ENCODE measurements around the gene UHRF2.
"Not testable (repeated sequence)": the region's sequence is repeated elsewhere in the genome, so short reads cannot be mapped to it uniquely, and the experiment has no call there.

The UHRF2 gene

GRCh38 chr9:6381477-6382012, 31.5 kb upstream of the UHRF2 start:
- H2BK120ac ChIP-seq (ENCODE audit: insufficient read depth, low read length, poor library complexity); H3K4me1 ChIP-seq (ENCODE audit: control insufficient read depth in 1 of 2, insufficient read depth in 2 of 2, low read length in 2 of 2); H4K91ac ChIP-seq (ENCODE audit: low read depth, low read length); H3K4ac ChIP-seq (ENCODE audit: low read depth, low read length); H3K79me1 ChIP-seq (ENCODE audit: low read length); H2AFZ ChIP-seq (ENCODE audit: insufficient read depth, low read length, poor library complexity); H2AK5ac ChIP-seq (ENCODE audit: low read length); H3K18ac ChIP-seq (ENCODE audit: low read length); H3K27ac ChIP-seq (ENCODE audit: low read depth, low read length); H3K36me3 ChIP-seq (ENCODE audit: control insufficient read depth in 1 of 2, insufficient read depth in 2 of 2, low read length in 2 of 2); H3K27me3 ChIP-seq (ENCODE audit: insufficient read depth, low read length); H4K12ac ChIP-seq (ENCODE audit: low read depth, low read length); H2BK5ac ChIP-seq (ENCODE audit: low read depth, low read length, poor library complexity); H2BK12ac ChIP-seq (ENCODE audit: low read length); H4K8ac ChIP-seq (ENCODE audit: low read depth, low read length); H3K14ac ChIP-seq (ENCODE audit: low read length); H3K79me2 ChIP-seq (ENCODE audit: control insufficient read depth, insufficient read depth, low read length, poor library complexity); H3K9ac ChIP-seq (ENCODE audit: low read length); H3K4me2 ChIP-seq (ENCODE audit: low read length); DNase-seq; H3K4me3 ChIP-seq (ENCODE audit: low read depth, low read length); H3K9me3 ChIP-seq (ENCODE audit: insufficient read depth, low read depth, low read length); H3K23ac ChIP-seq (ENCODE audit: low read length): not testable (repeated sequence)
- WGBS (ENCODE audit: extremely low coverage, insufficient coverage, insufficient read length) = no CpG with 5 or more reads among the region's 4 CpGs

- H3K4me1 ChIP-seq (ENCODE audit: control insufficient read depth in 1 of 2, insufficient read depth in 2 of 2, low read length in 2 of 2) = no peaks in the 10 kb centered on the region
- WGBS (ENCODE audit: extremely low coverage, insufficient coverage, insufficient read length) = no CpG with 5 or more reads among the region's 1 CpG
- no peak overlapping the region for H3K18ac ChIP-seq (ENCODE audit: low read length)
- no peaks in the 10 kb centered on the region for H3K36me3 ChIP-seq (ENCODE audit: control insufficient read depth in 1 of 2, insufficient read depth in 2 of 2, low read length in 2 of 2)
- no peak overlapping the region for H4K91ac ChIP-seq (ENCODE audit: low read depth, low read length)
- H3K14ac ChIP-seq (ENCODE audit: low read length) = no peak overlapping the region
- no peaks in the 10 kb centered on the region for H3K9me3 ChIP-seq (ENCODE audit: insufficient read depth, low read depth, low read length)
- H2AK5ac ChIP-seq (ENCODE audit: low read length) = no peak overlapping the region
- H2BK120ac ChIP-seq (ENCODE audit: insufficient read depth, low read length, poor library complexity) = no peak overlapping the region
- H4K8ac ChIP-seq (ENCODE audit: low read depth, low read length) = no peak overlapping the region
- H3K9ac ChIP-seq (ENCODE audit: low read length) = no peak overlapping the region
- H3K79me1 ChIP-seq (ENCODE audit: low read length) = no peaks in the 10 kb centered on the region
- H2AFZ ChIP-seq (ENCODE audit: insufficient read depth, low read length, poor library complexity) = no peak overlapping the region
- no peak overlapping the region for H3K4ac ChIP-seq (ENCODE audit: low read depth, low read length)
- H4K12ac ChIP-seq (ENCODE audit: low read depth, low read length) = no peak overlapping the region
- no peak overlapping the region for H2BK12ac ChIP-seq (ENCODE audit: low read length)
- no peak overlapping the region for H3K23ac ChIP-seq (ENCODE audit: low read length)
- no peaks in the 10 kb centered on the region for H3K79me2 ChIP-seq (ENCODE audit: control insufficient read depth, insufficient read depth, low read length, poor library complexity)
- no peak overlapping the region for H2BK5ac ChIP-seq (ENCODE audit: low read depth, low read length, poor library complexity)
- no peak overlapping the region for H3K4me3 ChIP-seq (ENCODE audit: low read depth, low read length)
- H3K27ac ChIP-seq (ENCODE audit: low read depth, low read length) = no peak overlapping the region
- no peaks in the 10 kb centered on the region for H3K27me3 ChIP-seq (ENCODE audit: insufficient read depth, low read length)
- no peak for DNase-seq
- H3K4me2 ChIP-seq (ENCODE audit: low read length) = no peak overlapping the region
Observed at GRCh38 chr9:6382681-6383080, 30.3 kb upstream of the UHRF2 start.

GRCh38 chr9:6383551-6384225, 29.3 kb upstream of the UHRF2 start:
- H3K9ac ChIP-seq (ENCODE audit: low read length) = no peak overlapping the region
- H3K79me2 ChIP-seq (ENCODE audit: control insufficient read depth, insufficient read depth, low read length, poor library complexity) = no peaks in the 10 kb centered on the region
- H3K27ac ChIP-seq (ENCODE audit: low read depth, low read length) = no peak overlapping the region
- no peak overlapping the region for H2AFZ ChIP-seq (ENCODE audit: insufficient read depth, low read length, poor library complexity)
- no peak overlapping the region for H4K12ac ChIP-seq (ENCODE audit: low read depth, low read length)
- H3K14ac ChIP-seq (ENCODE audit: low read length) = no peak overlapping the region
- no peak overlapping the region for H2BK12ac ChIP-seq (ENCODE audit: low read length)
- H3K36me3 ChIP-seq (ENCODE audit: control insufficient read depth in 1 of 2, insufficient read depth in 2 of 2, low read length in 2 of 2) = no peaks in the 10 kb centered on the region
- H3K4me1 ChIP-seq (ENCODE audit: control insufficient read depth in 1 of 2, insufficient read depth in 2 of 2, low read length in 2 of 2) = no peaks in the 10 kb centered on the region
- no peaks in the 10 kb centered on the region for H3K9me3 ChIP-seq (ENCODE audit: insufficient read depth, low read depth, low read length)
- no peak overlapping the region for H2AK5ac ChIP-seq (ENCODE audit: low read length)
- no peak overlapping the region for H4K8ac ChIP-seq (ENCODE audit: low read depth, low read length)
- no peak overlapping the region for H3K23ac ChIP-seq (ENCODE audit: low read length)
- no peak overlapping the region for H3K4ac ChIP-seq (ENCODE audit: low read depth, low read length)
- H2BK120ac ChIP-seq (ENCODE audit: insufficient read depth, low read length, poor library complexity) = no peak overlapping the region
- WGBS (ENCODE audit: extremely low coverage, insufficient coverage, insufficient read length) = no CpG with 5 or more reads among the region's 7 CpGs
- peak in 1 of 2 donors; percentile 20 for DNase-seq
- no peaks in the 10 kb centered on the region for H3K79me1 ChIP-seq (ENCODE audit: low read length)
- H2BK5ac ChIP-seq (ENCODE audit: low read depth, low read length, poor library complexity) = no peak overlapping the region
- H3K4me2 ChIP-seq (ENCODE audit: low read length) = no peak overlapping the region
- H3K27me3 ChIP-seq (ENCODE audit: insufficient read depth, low read length) = no peaks in the 10 kb centered on the region
- no peak overlapping the region for H4K91ac ChIP-seq (ENCODE audit: low read depth, low read length)
- H3K18ac ChIP-seq (ENCODE audit: low read length) = no peak overlapping the region
- no peak overlapping the region for H3K4me3 ChIP-seq (ENCODE audit: low read depth, low read length)

- Histone ChIP-seq H3K18ac (ENCODE audit: low read length) (no peak overlapping the region), H3K27me3 (ENCODE audit: insufficient read depth, low read length) (no peaks in the 10 kb centered on the region), H3K14ac (ENCODE audit: low read length) (no peak overlapping the region), H4K12ac (ENCODE audit: low read depth, low read length) (no peak overlapping the region), H3K36me3 (ENCODE audit: control insufficient read depth in 1 of 2, insufficient read depth in 2 of 2, low read length in 2 of 2) (no peaks in the 10 kb centered on the region), H4K91ac (ENCODE audit: low read depth, low read length) (no peak overlapping the region), H3K4ac (ENCODE audit: low read depth, low read length) (no peak overlapping the region), H3K27ac (ENCODE audit: low read depth, low read length) (no peak overlapping the region), H3K4me1 (ENCODE audit: control insufficient read depth in 1 of 2, insufficient read depth in 2 of 2, low read length in 2 of 2) (no peaks in the 10 kb centered on the region), H3K9ac (ENCODE audit: low read length) (no peak overlapping the region), H3K4me2 (ENCODE audit: low read length) (no peak overlapping the region), H2AK5ac (ENCODE audit: low read length) (no peak overlapping the region), H3K79me2 (ENCODE audit: control insufficient read depth, insufficient read depth, low read length, poor library complexity) (no peaks in the 10 kb centered on the region), H2BK120ac (ENCODE audit: insufficient read depth, low read length, poor library complexity) (no peak overlapping the region), H3K79me1 (ENCODE audit: low read length) (no peaks in the 10 kb centered on the region), H3K23ac (ENCODE audit: low read length) (no peak overlapping the region), H3K4me3 (ENCODE audit: low read depth, low read length) (no peak overlapping the region), H4K8ac (ENCODE audit: low read depth, low read length) (no peak overlapping the region), H3K9me3 (ENCODE audit: insufficient read depth, low read depth, low read length) (no peaks in the 10 kb centered on the region), H2BK5ac (ENCODE audit: low read depth, low read length, poor library complexity) (no peak overlapping the region), H2AFZ (ENCODE audit: insufficient read depth, low read length, poor library complexity) (no peak overlapping the region), H2BK12ac (ENCODE audit: low read length) (no peak overlapping the region)
- WGBS (ENCODE audit: extremely low coverage, insufficient coverage, insufficient read length) = no CpG with 5 or more reads among the region's 2 CpGs
- DNase-seq = no peak
Observed at GRCh38 chr9:6384732-6385131, 28.3 kb upstream of the UHRF2 start.

Data from trophoblast cell (in vitro differentiated cells and primary cell).